ENCODE data around the gene CASR.

The CASR gene

GRCh38 chr3:122260206-122260605 lies 76.7 kb downstream of the CASR start:
- DNase-seq, result no peak

DNA sequence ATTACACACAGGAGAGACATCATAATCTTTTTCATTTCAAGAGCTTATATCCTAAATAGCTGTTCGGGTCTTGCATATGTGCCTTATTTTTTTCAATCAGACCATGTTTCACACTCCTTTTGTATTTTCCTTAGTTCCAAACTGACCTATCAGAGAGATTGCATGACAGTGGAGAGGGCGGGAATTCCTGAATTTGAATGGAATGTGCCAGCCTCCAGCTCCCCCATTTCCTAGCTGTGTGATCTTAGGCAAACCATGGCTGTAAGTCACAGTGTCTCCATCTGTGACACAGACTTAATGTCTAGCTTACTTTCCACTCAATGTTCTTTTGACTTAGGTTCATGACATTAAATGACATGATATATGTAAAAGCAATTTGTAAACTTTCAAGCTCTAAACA lies 79.6 kb downstream of the CASR start:
- DNase-seq, result no peak

DNA sequence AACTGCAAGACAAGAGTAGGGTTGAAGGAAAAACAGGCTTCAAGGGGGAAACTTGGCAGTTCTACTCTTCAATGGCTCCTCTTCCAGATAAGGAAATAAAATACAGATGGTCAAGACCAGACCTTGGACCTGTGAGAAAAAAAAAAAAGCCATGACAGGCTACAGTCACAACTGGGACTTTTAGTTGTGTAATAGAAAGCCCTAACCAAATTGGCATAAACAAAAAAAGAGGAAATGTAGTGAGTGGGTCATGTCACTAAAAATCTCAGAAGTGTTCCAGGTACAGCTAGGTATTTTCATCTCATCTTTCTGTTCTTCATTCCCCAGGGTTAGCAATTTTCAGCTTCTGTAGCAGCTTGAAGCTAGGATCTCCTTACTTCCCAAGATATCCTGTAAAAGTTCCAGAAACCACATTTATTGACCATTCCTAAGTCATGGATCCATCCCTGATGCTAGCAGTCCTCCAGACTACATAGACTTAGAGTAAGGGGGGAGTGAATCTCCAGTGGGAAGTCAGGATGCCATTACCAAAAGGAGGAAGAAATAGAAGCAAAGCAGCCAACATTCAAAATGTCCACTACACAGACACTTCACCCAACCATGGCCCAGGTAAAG lies 80.6 kb downstream of the CASR start:
- no peak for DNase-seq

- DNase-seq, result no peak
Measured at GRCh38 chr3:122265957-122266356, 82.5 kb downstream of the CASR start.

DNA sequence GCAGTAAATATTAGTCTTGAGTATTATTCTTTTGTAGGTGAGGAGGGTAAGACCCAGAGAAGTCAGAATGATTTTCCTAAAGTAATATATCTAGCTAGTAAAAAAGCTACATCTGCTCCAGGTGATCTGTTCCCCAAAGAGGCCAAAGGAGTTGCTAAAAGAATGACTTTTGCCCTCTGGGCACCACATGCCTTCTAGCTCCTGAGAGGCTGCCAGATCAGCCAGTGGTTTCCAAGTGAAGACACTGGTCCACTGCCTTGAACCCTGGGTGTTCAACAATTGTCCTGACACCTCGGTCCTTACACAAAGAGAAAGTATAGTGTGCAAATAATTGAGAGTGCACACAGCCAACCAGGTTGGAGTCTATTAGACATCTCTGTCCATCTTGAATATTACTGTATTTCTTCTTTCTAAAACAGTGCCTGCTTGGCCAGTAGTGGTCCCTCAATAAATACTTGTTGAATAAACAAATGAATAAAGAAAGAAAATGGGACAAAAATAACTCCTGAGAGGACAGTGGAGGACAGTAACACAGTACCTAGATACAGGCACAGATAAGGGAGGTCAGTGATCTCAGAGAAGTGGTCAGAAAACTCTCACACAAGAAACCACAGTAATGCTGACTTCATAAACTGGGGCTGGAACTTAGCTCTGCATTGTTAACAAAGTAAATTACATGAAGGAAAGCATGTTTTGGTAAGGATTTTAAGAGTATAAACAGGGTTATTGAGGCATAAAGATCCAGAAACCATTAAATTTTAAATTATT lies 85.0 kb downstream of the CASR start:
- no peak for DNase-seq

DNA sequence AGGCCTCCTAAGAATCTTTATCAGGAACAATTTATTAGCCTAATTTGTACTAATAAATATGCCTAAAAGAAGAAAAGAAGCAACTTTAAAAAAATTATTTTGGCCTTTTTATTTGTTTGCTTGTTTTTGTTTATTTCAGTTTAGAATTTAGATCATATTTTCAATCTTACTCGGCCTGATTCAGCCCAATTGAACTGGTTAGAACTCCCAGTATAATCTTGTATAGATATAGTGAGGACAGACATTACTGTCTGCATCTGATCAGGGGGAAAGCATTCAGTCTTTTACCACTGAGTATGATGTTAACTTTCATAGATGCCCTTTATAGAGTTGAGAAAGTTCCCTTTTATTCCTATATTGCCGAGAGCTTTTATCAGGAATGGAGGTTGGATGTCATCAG lies 85.6 kb downstream of the CASR start:
- DNase-seq, result no peak

- DNase-seq, result no peak
Measured at GRCh38 chr3:122271246-122271898, 87.9 kb downstream of the CASR start.

DNA sequence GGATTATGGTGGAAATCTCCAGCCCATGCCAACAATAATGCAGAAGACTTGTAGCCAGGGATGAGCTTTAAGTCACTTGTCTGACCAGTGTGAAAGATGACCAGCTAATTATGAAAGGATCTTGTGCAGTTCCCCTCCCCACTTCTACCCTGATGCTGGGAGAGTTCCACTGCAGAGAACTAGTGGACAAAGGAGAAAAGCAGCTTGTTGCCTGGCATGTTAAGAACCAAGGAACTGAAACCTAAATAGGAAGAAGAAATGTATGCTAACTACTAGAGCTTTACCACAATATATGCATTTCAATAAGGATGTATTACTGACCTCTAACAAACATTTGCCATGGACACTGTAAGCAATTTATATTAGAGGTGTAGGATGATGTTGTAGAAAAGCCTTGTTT lies 89.4 kb downstream of the CASR start:
- DNase-seq, result no peak

DNA sequence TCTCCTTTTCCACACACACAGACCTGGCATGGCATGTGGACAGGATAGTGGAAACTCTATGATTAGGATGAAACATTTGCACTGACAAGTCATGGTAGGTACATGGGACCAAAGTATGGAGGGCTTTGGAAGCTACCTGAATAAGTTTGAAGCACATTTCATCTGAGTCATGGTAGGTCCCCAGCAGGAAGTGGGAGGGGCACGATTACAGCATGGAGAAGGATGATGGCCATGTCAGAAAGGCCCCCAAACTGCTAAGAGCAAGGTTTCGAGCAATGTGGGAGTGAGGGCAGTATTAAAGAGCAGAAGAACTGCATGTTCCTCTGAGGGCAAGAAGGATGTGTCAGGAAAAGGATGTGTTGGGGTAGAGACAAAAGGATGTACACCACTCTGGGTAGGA lies 90.0 kb downstream of the CASR start:
- no peak for DNase-seq

DNA sequence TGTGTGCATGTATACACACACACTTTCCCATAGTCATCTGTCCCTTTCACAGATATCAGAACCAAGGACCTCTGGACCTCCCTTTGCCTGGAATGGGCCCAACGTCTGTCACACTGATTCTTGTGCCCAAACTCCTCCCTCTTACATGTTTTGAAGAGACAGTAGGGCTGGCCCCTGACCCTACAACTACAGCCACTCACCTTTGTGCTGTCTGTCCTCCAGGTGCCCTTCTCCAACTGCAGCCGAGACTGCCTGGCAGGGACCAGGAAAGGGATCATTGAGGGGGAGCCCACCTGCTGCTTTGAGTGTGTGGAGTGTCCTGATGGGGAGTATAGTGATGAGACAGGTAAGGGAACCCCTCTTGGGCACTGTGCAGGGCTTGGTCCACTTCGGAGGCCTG lies 98.4 kb downstream of the CASR start:
- DNase-seq, result no peak

GRCh38 chr3:122283796-122284445 lies 100.5 kb downstream of the CASR start:
- no peak for DNase-seq

DNA sequence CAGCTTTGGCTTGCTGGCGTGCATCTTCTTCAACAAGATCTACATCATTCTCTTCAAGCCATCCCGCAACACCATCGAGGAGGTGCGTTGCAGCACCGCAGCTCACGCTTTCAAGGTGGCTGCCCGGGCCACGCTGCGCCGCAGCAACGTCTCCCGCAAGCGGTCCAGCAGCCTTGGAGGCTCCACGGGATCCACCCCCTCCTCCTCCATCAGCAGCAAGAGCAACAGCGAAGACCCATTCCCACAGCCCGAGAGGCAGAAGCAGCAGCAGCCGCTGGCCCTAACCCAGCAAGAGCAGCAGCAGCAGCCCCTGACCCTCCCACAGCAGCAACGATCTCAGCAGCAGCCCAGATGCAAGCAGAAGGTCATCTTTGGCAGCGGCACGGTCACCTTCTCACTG lies 101.0 kb downstream of the CASR start:
- no peak for DNase-seq

- no peak for DNase-seq
Measured at GRCh38 chr3:122294359-122294758, 110.9 kb downstream of the CASR start.

DNA sequence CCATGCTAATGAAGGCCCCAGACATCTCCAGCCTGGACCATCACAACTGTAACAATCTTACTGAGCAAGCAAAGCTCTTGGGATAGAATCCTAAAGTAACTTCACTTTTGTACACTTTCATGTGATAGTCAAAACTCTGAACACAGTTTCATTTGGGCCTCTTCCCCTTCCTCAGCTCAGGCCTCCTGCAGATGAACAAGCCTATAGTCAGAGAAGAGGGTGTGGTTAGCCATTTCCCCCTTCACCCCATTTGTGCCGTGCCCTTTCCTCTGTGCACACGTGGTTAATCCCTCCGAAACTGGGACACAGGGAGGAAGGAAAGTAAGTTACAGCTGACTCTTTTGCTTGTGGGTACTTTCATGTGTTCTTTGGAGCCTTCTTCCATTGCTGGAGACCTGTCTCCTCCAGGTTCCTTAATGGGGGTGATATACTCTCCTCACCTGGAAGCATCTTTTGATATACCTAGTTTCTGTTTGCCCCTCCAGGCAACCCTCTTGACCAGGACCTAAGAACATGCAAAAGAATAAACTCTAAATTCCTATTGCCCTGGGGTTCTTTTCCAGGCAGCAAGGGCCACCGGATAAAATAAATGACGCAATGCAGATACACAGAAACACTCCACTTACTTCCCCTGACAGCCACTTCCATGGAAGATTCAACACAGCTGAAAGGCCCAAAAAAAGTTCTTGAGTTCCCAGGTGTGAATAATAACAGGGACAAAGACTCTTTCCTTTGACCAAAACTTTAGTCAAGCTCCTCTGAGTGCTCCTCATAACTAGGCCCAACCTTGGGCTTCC lies 112.0 kb downstream of the CASR start:
- no peak for DNase-seq

- DNase-seq, result no peak
Measured at GRCh38 chr3:122298239-122298638, 114.8 kb downstream of the CASR start.

DNA sequence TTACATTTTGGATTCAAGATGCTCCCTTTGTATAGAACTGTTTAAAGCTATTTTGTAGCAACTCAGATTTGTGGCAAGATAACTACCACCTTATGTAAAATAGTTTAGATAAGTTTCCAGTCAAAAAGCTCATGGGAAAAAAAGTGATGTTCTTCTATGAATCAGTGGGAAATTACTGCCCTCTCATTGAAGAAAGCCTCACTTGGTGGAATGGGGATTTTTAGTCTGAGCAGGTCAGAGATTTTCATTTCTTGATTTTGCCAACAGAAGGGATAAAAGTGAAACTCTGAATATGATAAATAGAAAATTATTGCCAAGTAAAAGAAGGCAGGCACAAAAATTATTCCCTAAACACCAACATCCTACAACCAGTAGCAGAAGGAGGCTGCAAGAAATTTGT lies 115.7 kb downstream of the CASR start:
- no peak for DNase-seq

- no peak for DNase-seq
Measured at GRCh38 chr3:122299872-122300460, 116.5 kb downstream of the CASR start.

DNA sequence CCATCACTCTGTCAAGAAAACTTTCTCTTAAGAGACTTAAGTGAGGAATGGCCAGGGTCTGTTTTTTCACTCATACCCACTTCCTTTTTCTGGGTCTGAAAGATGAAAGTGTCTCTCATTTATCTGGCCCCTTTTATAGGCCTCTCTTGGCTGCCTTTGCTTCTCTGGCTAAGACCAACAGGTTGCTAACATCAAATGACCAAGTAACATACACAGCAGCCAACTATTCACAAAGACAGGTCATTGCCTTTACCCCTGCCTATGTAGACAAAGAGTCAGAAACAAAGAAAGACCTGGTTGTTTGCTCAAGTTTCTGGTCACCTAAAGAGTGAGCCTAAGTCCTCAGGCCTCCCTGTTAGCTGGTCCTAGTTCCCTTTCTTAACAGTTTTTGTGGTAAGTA lies 117.6 kb downstream of the CASR start:
- DNase-seq, result no peak

DNA sequence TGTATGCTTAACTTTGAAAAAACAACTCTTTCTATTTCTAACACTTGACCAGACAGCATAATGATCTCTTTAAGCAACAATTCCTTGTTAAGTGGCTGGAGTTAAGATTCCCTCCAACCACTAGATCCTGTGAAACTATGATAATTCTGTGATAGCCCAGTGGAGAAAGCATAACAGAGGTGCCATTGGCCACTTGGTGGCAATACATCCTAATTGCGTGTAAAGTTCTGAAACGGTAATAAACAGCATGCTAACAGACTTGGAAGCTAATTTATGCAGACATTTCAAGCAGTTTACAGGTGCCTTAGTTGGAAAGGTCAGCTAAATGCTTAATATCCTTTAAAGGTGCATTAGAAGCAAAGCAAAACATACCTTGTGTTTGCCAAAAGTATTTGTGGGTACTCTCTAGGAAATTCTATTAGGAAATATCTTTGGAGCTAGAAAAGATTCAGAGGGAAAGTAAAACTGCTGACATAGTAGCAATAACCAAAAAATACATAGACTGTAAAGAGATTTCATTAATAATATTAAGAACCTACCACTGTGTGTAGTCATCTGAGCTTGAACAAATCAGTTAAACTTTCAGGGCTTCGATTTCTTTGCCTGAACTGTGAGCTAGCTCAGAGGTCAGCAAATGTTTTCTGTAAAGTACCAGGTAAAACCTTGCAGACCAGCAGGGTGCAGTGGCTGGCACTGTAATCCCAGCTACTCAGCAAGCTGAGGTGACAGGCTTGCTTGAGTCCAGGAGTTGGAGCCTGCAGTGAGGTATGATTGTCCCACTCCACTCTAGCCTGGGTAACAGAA lies 122.6 kb downstream of the CASR start:
- DNase-seq, result no peak

- DNase-seq, result no peak
Measured at GRCh38 chr3:122306622-122306953, 123.1 kb downstream of the CASR start.

GRCh38 chr3:122307094-122307687 lies 123.7 kb downstream of the CASR start:
- DNase-seq, result no peak
